K562 (cell line): ENCODE data around the gene SAMM50. TPM values are rescaled to one million over a fixed set of nuclear protein-coding genes. Genes with fewer than 3 reads are reported as not detected.

Experiments
- CREB1 ChIP-seq, 2 experiments: sonication (generic) in 1 of 2; formaldehyde crosslinking in 1 of 2; IDR thresholded peaks; 2 replicates each; pipeline versions ENCODE4 v1.6.1 to v1.8.0; 2012 to 2022; ENCODE audit warnings: inconsistent platforms in 1 of 2, mild to moderate bottlenecking in 1 of 2, missing genetic modification reagents in 1 of 2, moderate library complexity in 1 of 2
- ETS2 ChIP-seq: IDR thresholded peaks from 2 replicates; pipeline ENCODE4 v1.6.1; 2016; ENCODE audit warnings: borderline replicate concordance, missing genetic modification characterization, mild to moderate bottlenecking, moderate library complexity, missing compliant biosample characterization; ENCODE audit not compliant: poor library complexity, severe bottlenecking
- KDM1A ChIP-seq, 2 experiments: fragments of 450-650 bp; IDR thresholded peaks; 2 replicates each; pipeline ENCODE4 v1.6.1; 2016; ENCODE audit warnings: mild to moderate bottlenecking in 2 of 2
- NFXL1 ChIP-seq: fragments of 450-650 bp; formaldehyde crosslinking; IDR thresholded peaks from 2 replicates; pipeline ENCODE4 v1.4.0; 2021; ENCODE audit warnings: mild to moderate bottlenecking
- SIX5 ChIP-seq, 2 experiments: IDR thresholded peaks; 2 replicates each; pipeline ENCODE4 v1.6.1; 2011; ENCODE audit warnings: low read length in 2 of 2, borderline replicate concordance in 1 of 2, low read depth in 1 of 2, mild to moderate bottlenecking in 1 of 2, moderate library complexity in 1 of 2; ENCODE audit not compliant: insufficient read depth in 1 of 2
- TAF15 ChIP-seq: fragments of 200-400 bp; formaldehyde crosslinking; IDR thresholded peaks from 2 replicates; pipeline ENCODE4 v1.6.1; 2017; ENCODE audit warnings: mild to moderate bottlenecking, low read depth, low read length, moderate library complexity
- TAL1 ChIP-seq: fragments of 450-650 bp; IDR thresholded peaks from 2 replicates; pipeline ENCODE4 v1.6.1; 2016; ENCODE audit warnings: mild to moderate bottlenecking
- ZBED1 ChIP-seq: IDR thresholded peaks from 2 replicates; pipeline ENCODE4 v1.6.1; 2014
- ZBTB8A ChIP-seq: fragments of 450-650 bp; IDR thresholded peaks from 2 replicates; pipeline ENCODE4 v1.6.1; 2018; ENCODE audit warnings: mild to moderate bottlenecking, moderate library complexity; ENCODE audit not compliant: partially characterized antibody
- ZNF140 ChIP-seq: fragments of 250-450 bp; sonication (Bioruptor Pico); IDR thresholded peaks from 2 replicates; pipeline ENCODE4 v1.8.0; 2021; ENCODE audit warnings: moderate library complexity, mild to moderate bottlenecking, inconsistent platforms
- ZNF175 ChIP-seq: fragments of 200-800 bp; sonication (Bioruptor generic); IDR thresholded peaks from 2 replicates; pipeline ENCODE4 v1.6.1; 2016; ENCODE audit warnings: low read depth, mild to moderate bottlenecking, missing genetic modification characterization, missing compliant biosample characterization
- ZNF274 ChIP-seq: IDR thresholded peaks from 2 replicates; pipeline ENCODE4 v1.6.1; 2011; ENCODE audit warnings: low read depth, mild to moderate bottlenecking, low read length, moderate library complexity, borderline replicate concordance
- ZNF584 ChIP-seq: fragments of 200-800 bp; sonication (Bioruptor generic); IDR thresholded peaks from 2 replicates; pipeline ENCODE4 v1.6.1; 2016; ENCODE audit warnings: low read depth, mild to moderate bottlenecking, missing genetic modification characterization, missing compliant biosample characterization
- ZNF785 ChIP-seq: fragments of 250-450 bp; sonication (Bioruptor Pico); IDR thresholded peaks from 2 replicates; pipeline ENCODE4 v1.4.0; 2020; ENCODE audit warnings: mild to moderate bottlenecking
- ZZZ3 ChIP-seq: fragments of 450-650 bp; IDR thresholded peaks from 2 replicates; pipeline ENCODE4 v1.6.1; 2016; ENCODE audit warnings: antibody characterized with exemption, mild to moderate bottlenecking, moderate library complexity
- polyA plus RNA-seq, 8 experiments: library from polyadenylated mRNA; depleted of rRNA in 4 of 8; stranded (reverse) in 5 of 8; unstranded in 3 of 8; fragments of >200 nt; fragmentation: Nextera tagmentation in 2 of 8; fragmentation: Illumina TruSeq in 1 of 8; extraction: Ambion mirVana in 2 of 8; extraction: Trizol in 1 of 8; gene quantifications; 2 replicates each; pipeline versions ENCODE4 v1.2.1 to v1.2.3, GENCODE V29; 2011 to 2014; ENCODE audit warnings: inconsistent platforms in 1 of 8, missing spikeins in 1 of 8
- total RNA-seq, 7 experiments: library from RNA; depleted of rRNA in 6 of 7; stranded (reverse); fragments of >200 nt in 6 of 7; fragmentation: Illumina TruSeq in 2 of 7; extraction: Trizol in 2 of 7; gene quantifications; 2 replicates each; pipeline versions ENCODE4 v1.2.1 to v1.2.3, GENCODE V29; 2011 to 2021; ENCODE audit warnings: low replicate concordance in 1 of 7
- TF ChIP-seq, protein P1 (sequence below): fragments of 450-650 bp; IDR thresholded peaks from 2 replicates; pipeline ENCODE4 v1.6.1; 2016; ENCODE audit warnings: mild to moderate bottlenecking
- TF ChIP-seq, protein P2 (sequence below): sonication (generic); formaldehyde crosslinking; IDR thresholded peaks from 2 replicates; pipeline ENCODE4 v1.8.0; 2022; ENCODE audit warnings: mild to moderate bottlenecking, missing genetic modification reagents
- TF ChIP-seq, protein P3 (sequence below): sonication (generic); IDR thresholded peaks from 2 replicates; pipeline ENCODE4 v1.6.1; 2016

Gene SAMM50
- total and polyA plus RNA-seq, 9 of the 15 experiments (the other 6 are each of a cell fraction or from before 2014, with no cell fraction given), result 14.6 to 49.3 (median 38.1) TPM

- TF ChIP-seq, protein P1, sequence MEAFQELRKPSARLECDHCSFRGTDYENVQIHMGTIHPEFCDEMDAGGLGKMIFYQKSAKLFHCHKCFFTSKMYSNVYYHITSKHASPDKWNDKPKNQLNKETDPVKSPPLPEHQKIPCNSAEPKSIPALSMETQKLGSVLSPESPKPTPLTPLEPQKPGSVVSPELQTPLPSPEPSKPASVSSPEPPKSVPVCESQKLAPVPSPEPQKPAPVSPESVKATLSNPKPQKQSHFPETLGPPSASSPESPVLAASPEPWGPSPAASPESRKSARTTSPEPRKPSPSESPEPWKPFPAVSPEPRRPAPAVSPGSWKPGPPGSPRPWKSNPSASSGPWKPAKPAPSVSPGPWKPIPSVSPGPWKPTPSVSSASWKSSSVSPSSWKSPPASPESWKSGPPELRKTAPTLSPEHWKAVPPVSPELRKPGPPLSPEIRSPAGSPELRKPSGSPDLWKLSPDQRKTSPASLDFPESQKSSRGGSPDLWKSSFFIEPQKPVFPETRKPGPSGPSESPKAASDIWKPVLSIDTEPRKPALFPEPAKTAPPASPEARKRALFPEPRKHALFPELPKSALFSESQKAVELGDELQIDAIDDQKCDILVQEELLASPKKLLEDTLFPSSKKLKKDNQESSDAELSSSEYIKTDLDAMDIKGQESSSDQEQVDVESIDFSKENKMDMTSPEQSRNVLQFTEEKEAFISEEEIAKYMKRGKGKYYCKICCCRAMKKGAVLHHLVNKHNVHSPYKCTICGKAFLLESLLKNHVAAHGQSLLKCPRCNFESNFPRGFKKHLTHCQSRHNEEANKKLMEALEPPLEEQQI, result no peak
- TF ChIP-seq ZNF785 (no peak), KDM1A (IDR thresholded peaks at IDR 0.05) (no peak), ZBED1 (no peak), ZNF274 (no peak), ZBTB8A (no peak), NFXL1 (CRISPR knock-in tag) (no peak), TAL1 (no peak), ZZZ3 (no peak), ZNF175 (CRISPR knock-in tag) (no peak), ZNF584 (CRISPR knock-in tag) (no peak), TAF15 (no peak), ETS2 (no peak), ZNF140 (CRISPR knock-in tag) (no peak), CREB1 (IDR thresholded peaks at IDR 0.05) (no peak), CREB1 (CRISPR knock-in tag; IDR thresholded peaks at IDR 0.05) (no peak), SIX5 (IDR thresholded peaks at IDR 0.05; ENCODE audit: borderline replicate concordance in 1 of 2, insufficient read depth in 1 of 2, low read depth in 1 of 2, low read length in 2 of 2) (no peak)
- TF ChIP-seq, protein P2, sequence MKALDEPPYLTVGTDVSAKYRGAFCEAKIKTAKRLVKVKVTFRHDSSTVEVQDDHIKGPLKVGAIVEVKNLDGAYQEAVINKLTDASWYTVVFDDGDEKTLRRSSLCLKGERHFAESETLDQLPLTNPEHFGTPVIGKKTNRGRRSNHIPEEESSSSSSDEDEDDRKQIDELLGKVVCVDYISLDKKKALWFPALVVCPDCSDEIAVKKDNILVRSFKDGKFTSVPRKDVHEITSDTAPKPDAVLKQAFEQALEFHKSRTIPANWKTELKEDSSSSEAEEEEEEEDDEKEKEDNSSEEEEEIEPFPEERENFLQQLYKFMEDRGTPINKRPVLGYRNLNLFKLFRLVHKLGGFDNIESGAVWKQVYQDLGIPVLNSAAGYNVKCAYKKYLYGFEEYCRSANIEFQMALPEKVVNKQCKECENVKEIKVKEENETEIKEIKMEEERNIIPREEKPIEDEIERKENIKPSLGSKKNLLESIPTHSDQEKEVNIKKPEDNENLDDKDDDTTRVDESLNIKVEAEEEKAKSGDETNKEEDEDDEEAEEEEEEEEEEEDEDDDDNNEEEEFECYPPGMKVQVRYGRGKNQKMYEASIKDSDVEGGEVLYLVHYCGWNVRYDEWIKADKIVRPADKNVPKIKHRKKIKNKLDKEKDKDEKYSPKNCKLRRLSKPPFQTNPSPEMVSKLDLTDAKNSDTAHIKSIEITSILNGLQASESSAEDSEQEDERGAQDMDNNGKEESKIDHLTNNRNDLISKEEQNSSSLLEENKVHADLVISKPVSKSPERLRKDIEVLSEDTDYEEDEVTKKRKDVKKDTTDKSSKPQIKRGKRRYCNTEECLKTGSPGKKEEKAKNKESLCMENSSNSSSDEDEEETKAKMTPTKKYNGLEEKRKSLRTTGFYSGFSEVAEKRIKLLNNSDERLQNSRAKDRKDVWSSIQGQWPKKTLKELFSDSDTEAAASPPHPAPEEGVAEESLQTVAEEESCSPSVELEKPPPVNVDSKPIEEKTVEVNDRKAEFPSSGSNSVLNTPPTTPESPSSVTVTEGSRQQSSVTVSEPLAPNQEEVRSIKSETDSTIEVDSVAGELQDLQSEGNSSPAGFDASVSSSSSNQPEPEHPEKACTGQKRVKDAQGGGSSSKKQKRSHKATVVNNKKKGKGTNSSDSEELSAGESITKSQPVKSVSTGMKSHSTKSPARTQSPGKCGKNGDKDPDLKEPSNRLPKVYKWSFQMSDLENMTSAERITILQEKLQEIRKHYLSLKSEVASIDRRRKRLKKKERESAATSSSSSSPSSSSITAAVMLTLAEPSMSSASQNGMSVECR (CRISPR knock-in tag), result no peak
- TF ChIP-seq, protein P3, sequence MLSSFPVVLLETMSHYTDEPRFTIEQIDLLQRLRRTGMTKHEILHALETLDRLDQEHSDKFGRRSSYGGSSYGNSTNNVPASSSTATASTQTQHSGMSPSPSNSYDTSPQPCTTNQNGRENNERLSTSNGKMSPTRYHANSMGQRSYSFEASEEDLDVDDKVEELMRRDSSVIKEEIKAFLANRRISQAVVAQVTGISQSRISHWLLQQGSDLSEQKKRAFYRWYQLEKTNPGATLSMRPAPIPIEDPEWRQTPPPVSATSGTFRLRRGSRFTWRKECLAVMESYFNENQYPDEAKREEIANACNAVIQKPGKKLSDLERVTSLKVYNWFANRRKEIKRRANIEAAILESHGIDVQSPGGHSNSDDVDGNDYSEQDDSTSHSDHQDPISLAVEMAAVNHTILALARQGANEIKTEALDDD, result no peak
These were observed 14.9 kb downstream of the SAMM50 start (continued) for GRCh38 chr22:43969989-43970755.
